ENCODE measurements around the gene STK4. TPM values are rescaled to one million over a fixed set of nuclear protein-coding genes. Genes with fewer than 3 reads are reported as not detected.

STK4 gene
- total and polyA plus RNA-seq, 2 experiments from 2014 or later = 16.0 to 19.1 TPM

DNA sequence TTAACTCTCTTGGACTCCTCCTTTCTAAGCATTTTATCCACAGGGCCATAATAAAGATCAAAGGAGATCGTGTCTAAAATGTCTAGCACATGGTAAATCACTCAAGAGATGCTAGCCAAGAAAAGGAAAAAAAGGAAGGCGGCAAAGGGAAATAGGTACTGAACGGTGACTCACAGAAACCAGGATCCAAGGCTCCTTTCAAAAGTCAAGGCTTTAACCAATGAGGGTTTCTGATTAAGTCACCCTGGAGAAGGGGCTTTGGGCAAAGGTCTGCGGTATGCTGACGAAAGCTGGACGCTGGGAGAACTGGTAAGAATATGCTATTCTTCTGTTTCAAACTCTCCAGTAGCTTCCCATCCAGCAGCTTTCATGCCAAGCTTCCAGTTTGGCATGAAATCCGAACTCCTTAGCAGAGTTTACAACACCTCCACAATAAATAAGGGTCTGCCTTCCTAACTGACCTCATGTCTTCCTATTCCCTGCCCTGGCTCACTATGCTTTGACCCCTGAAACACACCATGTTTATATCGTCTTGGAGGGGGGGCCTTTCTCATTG lies 7.2 kb upstream of the STK4 start:
- peak in 1 of 2 donors; percentile 37 for DNase-seq (ENCODE audit: low read depth in 1 of 2, low spot score in 1 of 2)
- Histone ChIP-seq H3K4me3 (peak overlapping the region; percentile 83), H3K36me3 (peaks cover 22% of the 10 kb centered on the region), H3K27ac (peak overlapping the region; percentile 82), H3K4me1 (ENCODE audit: low read depth) (peaks cover 10% of the 10 kb centered on the region), H3K9me3 (ENCODE audit: low read depth) (no peaks in the 10 kb centered on the region), H3K27me3 (no peaks in the 10 kb centered on the region)
- TF ChIP-seq, protein P1, sequence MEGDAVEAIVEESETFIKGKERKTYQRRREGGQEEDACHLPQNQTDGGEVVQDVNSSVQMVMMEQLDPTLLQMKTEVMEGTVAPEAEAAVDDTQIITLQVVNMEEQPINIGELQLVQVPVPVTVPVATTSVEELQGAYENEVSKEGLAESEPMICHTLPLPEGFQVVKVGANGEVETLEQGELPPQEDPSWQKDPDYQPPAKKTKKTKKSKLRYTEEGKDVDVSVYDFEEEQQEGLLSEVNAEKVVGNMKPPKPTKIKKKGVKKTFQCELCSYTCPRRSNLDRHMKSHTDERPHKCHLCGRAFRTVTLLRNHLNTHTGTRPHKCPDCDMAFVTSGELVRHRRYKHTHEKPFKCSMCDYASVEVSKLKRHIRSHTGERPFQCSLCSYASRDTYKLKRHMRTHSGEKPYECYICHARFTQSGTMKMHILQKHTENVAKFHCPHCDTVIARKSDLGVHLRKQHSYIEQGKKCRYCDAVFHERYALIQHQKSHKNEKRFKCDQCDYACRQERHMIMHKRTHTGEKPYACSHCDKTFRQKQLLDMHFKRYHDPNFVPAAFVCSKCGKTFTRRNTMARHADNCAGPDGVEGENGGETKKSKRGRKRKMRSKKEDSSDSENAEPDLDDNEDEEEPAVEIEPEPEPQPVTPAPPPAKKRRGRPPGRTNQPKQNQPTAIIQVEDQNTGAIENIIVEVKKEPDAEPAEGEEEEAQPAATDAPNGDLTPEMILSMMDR (IDR thresholded peaks at IDR 0.05; ENCODE audit: low read depth, low read length) = no peak

DNA sequence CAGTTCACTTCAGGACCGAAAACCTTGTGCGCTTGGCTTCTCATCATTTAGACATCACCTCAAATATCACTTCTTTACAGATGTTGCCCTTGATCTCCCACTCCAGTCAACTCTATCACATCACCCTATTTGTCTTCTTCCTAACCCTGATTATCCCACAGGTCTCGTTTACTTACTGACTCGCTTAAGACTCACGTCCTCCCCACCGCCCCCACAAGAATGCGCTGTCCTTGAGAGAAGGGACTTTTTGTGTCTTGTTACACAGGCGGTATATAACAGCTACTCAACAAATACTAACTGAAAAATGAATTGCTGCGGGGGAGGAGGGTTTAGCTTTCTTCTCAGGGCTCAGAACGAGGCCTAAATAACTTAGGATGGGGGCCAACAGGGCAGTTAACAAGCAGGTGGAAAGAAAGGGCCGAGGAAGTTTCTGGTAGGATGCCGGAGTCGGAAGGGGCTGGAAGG lies 6.6 kb upstream of the STK4 start:
- peak overlapping the region; percentile 83 for H3K4me3 ChIP-seq
- TF ChIP-seq, protein P1 (IDR thresholded peaks at IDR 0.05; ENCODE audit: low read depth, low read length) = peak; percentile 11
- peak; percentile 30 to 51 for DNase-seq (ENCODE audit: low read depth in 1 of 2, low spot score in 1 of 2)
- no peaks in the 10 kb centered on the region for H3K9me3 ChIP-seq (ENCODE audit: low read depth)
- H3K27me3 ChIP-seq = no peaks in the 10 kb centered on the region
- peak overlapping the region; percentile 82 for H3K27ac ChIP-seq
- H3K4me1 ChIP-seq (ENCODE audit: low read depth) = peaks cover 10% of the 10 kb centered on the region
- peaks cover 16% of the 10 kb centered on the region for H3K36me3 ChIP-seq

DNA sequence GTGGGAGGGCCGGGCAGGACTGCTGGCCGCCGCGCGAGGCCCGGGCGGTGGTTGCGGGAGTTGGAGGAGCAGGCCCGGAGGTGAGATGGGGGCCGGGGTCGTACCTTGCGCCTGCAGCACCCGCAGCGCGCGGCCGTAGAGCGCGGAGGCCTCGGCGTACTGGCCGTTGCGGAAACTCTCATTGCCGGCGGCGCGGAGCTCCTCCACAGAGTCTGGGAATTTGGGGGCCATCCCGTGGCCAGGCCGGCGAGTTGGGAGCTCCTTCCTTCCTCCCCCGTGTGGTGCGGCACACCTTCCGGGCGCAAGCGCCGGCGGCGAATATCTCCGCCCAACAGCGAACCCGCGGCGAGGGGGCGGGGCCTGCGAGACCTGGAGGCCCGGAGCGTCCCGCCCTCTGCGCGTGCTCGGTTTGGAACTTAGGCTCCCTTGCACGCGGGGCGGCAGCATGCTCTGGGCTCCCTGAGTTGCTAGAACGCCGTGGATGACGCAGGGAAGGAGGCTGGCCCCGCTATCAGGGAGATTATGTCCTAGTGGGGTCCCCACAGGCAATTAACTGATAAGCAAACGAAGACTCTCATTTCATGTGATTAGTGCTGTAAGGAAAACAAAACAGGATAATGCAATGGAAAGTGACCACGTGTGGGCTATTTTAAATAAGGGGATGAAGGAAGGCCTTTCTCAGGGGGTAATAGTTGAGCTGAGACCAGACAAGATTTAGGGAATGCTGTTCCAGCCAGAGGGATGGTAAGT lies 6.0 kb upstream of the STK4 start, which contains the start of gene TOMM34:
Gene TOMM34 (minus strand): TSS at position 295 of the 750 bp plus-strand sequence. CDS start 64 bp downstream, at position 231.
- Histone ChIP-seq H3K27ac (peak within 1 kb of the TSS; percentile 82), H3K27me3 (no peaks in the 10 kb centered on the region), H3K36me3 (peaks cover 10% of the 10 kb centered on the region), H3K9me3 (ENCODE audit: low read depth) (no peaks in the 10 kb centered on the region), H3K4me1 (ENCODE audit: low read depth) (peaks cover 10% of the 10 kb centered on the region), H3K4me3 (peak within 1 kb of the TSS; percentile 83)
- TF ChIP-seq, protein P1 (IDR thresholded peaks at IDR 0.05; ENCODE audit: low read depth, low read length) = no peak
- DNase-seq (ENCODE audit: low read depth in 1 of 2, low spot score in 1 of 2) = peak; percentile 94 to 98

DNA sequence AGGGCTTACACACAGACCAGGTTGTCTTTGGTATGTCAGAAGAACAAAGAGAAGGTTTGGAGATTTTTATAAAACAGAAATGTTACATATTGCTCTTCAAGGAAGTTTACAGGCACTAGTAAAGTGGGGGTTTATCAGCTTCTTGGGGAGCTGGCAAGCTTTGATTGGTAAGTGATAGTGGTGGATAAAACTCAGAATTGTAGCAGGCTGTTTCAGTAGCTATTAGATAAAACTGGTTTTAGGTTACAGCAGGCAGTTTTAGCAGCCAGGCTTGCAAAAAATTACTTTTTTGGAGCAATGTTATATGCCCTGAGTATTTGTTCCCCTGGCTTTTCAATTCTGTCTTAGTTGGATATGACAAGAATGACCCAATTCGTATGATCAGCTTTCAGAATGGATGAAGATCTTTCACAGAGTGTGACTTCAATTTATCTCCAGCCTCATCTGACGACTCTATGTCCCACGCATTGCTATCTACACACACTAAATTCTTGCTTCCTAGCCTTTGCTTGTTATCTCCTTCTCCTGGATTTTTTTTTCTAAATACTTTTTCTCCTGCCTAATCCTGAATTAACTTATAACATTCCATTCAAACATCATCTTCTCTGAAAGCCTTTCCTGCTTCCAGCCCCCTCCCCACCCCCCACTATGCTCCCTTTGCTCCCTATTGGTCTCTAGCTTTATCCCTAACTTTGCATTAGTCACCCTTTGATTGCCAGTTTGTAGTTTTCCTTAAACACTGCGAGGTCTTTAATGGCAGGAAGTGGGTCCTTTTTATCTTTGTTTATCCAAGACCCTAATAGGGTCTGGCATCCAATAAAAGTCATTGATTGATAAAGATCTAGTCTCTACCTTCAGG lies 5.1 kb upstream of the STK4 start:
- peaks cover 3% of the 10 kb centered on the region for H3K36me3 ChIP-seq
- H3K4me3 ChIP-seq = no peak overlapping the region
- peak in 1 of 2 donors; percentile 18 for DNase-seq (ENCODE audit: low read depth in 1 of 2, low spot score in 1 of 2)
- H3K9me3 ChIP-seq (ENCODE audit: low read depth) = no peaks in the 10 kb centered on the region
- TF ChIP-seq, protein P1 (IDR thresholded peaks at IDR 0.05; ENCODE audit: low read depth, low read length) = no peak
- no peak overlapping the region for H3K27ac ChIP-seq
- H3K27me3 ChIP-seq = no peaks in the 10 kb centered on the region
- H3K4me1 ChIP-seq (ENCODE audit: low read depth) = peaks cover 10% of the 10 kb centered on the region

DNA sequence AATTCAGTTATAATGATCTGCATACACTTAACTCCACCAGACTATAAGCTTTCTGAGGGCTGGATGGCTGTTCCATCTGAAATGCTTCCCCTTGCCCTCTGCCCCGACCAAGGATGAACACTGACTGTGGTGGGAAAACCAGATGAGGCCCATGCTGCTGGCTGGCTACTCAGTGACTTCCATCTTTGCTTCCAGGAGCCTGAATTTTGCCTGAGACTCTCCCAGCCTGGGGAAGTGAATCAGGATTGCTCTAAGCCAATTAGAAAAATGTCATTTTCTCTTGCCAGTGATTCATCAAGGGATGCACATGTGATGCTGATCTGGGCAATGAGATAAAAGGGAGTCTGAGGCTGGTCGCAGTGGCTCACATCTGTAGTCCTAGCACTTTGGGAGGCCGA lies 4.4 kb upstream of the STK4 start:
- Histone ChIP-seq H3K27ac (no peak overlapping the region), H3K27me3 (no peaks in the 10 kb centered on the region), H3K36me3 (no peaks in the 10 kb centered on the region)

More for the DNA sequence above, 4.4 kb upstream of the STK4 start:
- peak in 1 of 2 donors; percentile 21 for DNase-seq (ENCODE audit: low read depth in 1 of 2, low spot score in 1 of 2)
- Histone ChIP-seq H3K4me1 (ENCODE audit: low read depth) (peaks cover 10% of the 10 kb centered on the region), H3K4me3 (no peak overlapping the region), H3K9me3 (ENCODE audit: low read depth) (no peaks in the 10 kb centered on the region)
- TF ChIP-seq, protein P1 (IDR thresholded peaks at IDR 0.05; ENCODE audit: low read depth, low read length) = no peak

Measured in cardiac muscle cell (in vitro differentiated cells and primary cell).